Prostate gland (tissue), 2 donors: Measurements from ENCODE around the gene PSD. TPM values are rescaled to one million over a fixed set of nuclear protein-coding genes. Genes with fewer than 3 reads are reported as not detected.

ENCODE experiments used
- DNase-seq: peaks from one replicate; pipeline ENCODE4 v3.0.0-alpha.2; 2019; ENCODE audit warnings: low spot score
- H3K27ac ChIP-seq, 2 donors: fragments of 200-600 bp; sonication (generic); 2 replicates each; pipeline ENCODE4 v1.5.1; 2017 to 2019
- H3K27me3 ChIP-seq: fragments of 200-600 bp; sonication (generic); replicated peaks from 2 replicates; pipeline ENCODE4 v1.5.1; 2019; ENCODE audit not compliant: insufficient read depth
- H3K36me3 ChIP-seq, 2 donors: fragments of 200-600 bp; sonication (generic); 1 replicate in 1 of 2; 2 replicates in 1 of 2; pipeline versions ENCODE4 v1.5.1 to v1.8.1; 2017 to 2019
- H3K4me1 ChIP-seq: fragments of 200-600 bp; sonication (generic); replicated peaks from 2 replicates; pipeline ENCODE4 v1.5.1; 2019
- H3K4me3 ChIP-seq, 2 donors: fragments of 200-600 bp; sonication (generic); 2 replicates each; pipeline ENCODE4 v1.5.1; 2017 to 2019
- H3K9me3 ChIP-seq: fragments of 200-600 bp; sonication (generic); 2 replicates; pipeline ENCODE4 v1.5.1; 2017
- POLR2A ChIP-seq: fragments of 450-650 bp; IDR thresholded peaks from one replicate; pipeline ENCODE4 v1.6.1; 2016; ENCODE audit warnings: antibody characterized with exemption, mild to moderate bottlenecking
- POLR2AphosphoS5 ChIP-seq: sonication (generic); formaldehyde crosslinking; IDR thresholded peaks from one replicate; pipeline ENCODE4 v1.6.1; 2017; ENCODE audit warnings: antibody characterized with exemption
- WGBS: methylation state at CpG from one replicate; pipeline ENCODE4 v1.1.5; 2018; 5-methylcytosine and 5-hydroxymethylcytosine counted together
- intact Hi-C: fragments of 100-400 bp; cut with DNase I; formaldehyde crosslinking; loops from one replicate; pipeline ENCODE4 v1.14.2; 2022
- total RNA-seq, 2 donors: library from RNA; depleted of rRNA; stranded (reverse); fragments of >200 nt; gene quantifications; one replicate each; pipeline ENCODE4 v1.1.0, GENCODE V29; 2016
- TF ChIP-seq, protein P1 (sequence below), 4 experiments: fragments of 200-600 bp in 2 of 4; fragments of 450-650 bp in 2 of 4; sonication (generic) in 2 of 4; IDR thresholded peaks; 1 replicate in 3 of 4; 2 replicates in 1 of 4; pipeline ENCODE4 v1.5.1; 2016 to 2019; ENCODE audit warnings: antibody characterized with exemption in 4 of 4, mild to moderate bottlenecking in 2 of 4, moderate library complexity in 2 of 4

The PSD gene
- total RNA-seq, 2 donors from 2014 or later: 1.0 to 10.9 TPM

DNA sequence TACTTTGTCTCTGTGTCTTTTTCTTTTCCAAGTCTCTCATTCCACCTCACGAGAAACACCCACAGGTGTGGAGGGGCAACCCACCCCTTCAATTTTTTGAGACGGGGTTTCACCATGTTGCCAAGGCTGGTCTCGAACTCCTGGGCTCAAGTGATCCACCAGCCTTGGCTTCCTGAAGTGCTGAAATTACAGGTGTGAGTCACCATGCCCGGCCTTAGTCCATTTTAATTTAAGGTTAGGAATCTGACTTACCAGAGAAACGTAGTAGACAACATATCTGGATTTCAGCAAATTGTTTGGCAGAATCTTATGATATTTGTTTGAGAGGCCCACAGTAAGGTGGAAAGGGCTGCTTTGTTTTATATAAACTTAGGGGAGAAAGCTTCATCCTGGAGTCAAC, 26.3 kb downstream of the PSD start:
- intact Hi-C loops: loop anchor here (10.0 kb wide), 1 partner anchor 112 kb away; the partner anchor contains the start of genes ACTR1A and SUFU
- 95% methylated on average over 5 of the region's 5 CpGs for WGBS
- no peaks in the 10 kb centered on the region for H3K36me3 ChIP-seq

DNA sequence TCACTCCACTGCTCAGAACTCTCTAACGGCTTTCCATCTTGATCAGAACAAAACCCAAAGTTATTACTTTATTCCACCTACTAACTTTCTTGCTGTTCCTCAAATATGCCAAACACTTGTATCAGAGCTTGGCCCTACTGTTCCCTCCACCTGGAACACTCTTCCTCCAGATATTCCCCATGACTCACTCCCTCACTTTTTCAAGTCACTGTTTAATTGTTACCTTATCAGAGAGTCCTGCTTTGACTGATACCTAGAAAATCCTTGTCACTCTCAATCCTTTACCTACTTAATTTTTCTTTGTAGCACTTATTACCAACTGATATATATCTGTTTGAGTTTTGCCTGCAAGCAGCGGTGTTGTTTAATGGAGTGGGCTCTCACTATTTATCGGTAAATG, 28.7 kb downstream of the PSD start:
- Histone ChIP-seq H3K4me1 (no peaks in the 10 kb centered on the region), H3K27me3 (no peaks in the 10 kb centered on the region), H3K36me3 (no peaks in the 10 kb centered on the region), H3K9me3 (no peaks in the 10 kb centered on the region), H3K27ac (no peak overlapping the region), H3K4me3 (no peak overlapping the region)
- TF ChIP-seq, protein P1, sequence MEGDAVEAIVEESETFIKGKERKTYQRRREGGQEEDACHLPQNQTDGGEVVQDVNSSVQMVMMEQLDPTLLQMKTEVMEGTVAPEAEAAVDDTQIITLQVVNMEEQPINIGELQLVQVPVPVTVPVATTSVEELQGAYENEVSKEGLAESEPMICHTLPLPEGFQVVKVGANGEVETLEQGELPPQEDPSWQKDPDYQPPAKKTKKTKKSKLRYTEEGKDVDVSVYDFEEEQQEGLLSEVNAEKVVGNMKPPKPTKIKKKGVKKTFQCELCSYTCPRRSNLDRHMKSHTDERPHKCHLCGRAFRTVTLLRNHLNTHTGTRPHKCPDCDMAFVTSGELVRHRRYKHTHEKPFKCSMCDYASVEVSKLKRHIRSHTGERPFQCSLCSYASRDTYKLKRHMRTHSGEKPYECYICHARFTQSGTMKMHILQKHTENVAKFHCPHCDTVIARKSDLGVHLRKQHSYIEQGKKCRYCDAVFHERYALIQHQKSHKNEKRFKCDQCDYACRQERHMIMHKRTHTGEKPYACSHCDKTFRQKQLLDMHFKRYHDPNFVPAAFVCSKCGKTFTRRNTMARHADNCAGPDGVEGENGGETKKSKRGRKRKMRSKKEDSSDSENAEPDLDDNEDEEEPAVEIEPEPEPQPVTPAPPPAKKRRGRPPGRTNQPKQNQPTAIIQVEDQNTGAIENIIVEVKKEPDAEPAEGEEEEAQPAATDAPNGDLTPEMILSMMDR (IDR thresholded peaks at IDR 0.05): no peak
- no peak for TF ChIP-seq POLR2A
- no peak for TF ChIP-seq POLR2AphosphoS5
- DNase-seq: no peak
- WGBS: 89% methylated on average over 3 of the region's 3 CpGs
- intact Hi-C loops: loop anchor here (10.0 kb wide), 1 partner anchor 115 kb away; the partner anchor contains the start of genes ACTR1A and SUFU

More for the DNA sequence above, 26.3 kb downstream of the PSD start:
- Histone ChIP-seq H3K27me3 (no peaks in the 10 kb centered on the region), H3K9me3 (no peaks in the 10 kb centered on the region), H3K27ac (no peak overlapping the region), H3K4me3 (no peak overlapping the region), H3K4me1 (peaks cover 6% of the 10 kb centered on the region)
- no peak for DNase-seq
- no peak for TF ChIP-seq POLR2AphosphoS5
- TF ChIP-seq, protein P1 (IDR thresholded peaks at IDR 0.05): no peak
- no peak for TF ChIP-seq POLR2A

DNA sequence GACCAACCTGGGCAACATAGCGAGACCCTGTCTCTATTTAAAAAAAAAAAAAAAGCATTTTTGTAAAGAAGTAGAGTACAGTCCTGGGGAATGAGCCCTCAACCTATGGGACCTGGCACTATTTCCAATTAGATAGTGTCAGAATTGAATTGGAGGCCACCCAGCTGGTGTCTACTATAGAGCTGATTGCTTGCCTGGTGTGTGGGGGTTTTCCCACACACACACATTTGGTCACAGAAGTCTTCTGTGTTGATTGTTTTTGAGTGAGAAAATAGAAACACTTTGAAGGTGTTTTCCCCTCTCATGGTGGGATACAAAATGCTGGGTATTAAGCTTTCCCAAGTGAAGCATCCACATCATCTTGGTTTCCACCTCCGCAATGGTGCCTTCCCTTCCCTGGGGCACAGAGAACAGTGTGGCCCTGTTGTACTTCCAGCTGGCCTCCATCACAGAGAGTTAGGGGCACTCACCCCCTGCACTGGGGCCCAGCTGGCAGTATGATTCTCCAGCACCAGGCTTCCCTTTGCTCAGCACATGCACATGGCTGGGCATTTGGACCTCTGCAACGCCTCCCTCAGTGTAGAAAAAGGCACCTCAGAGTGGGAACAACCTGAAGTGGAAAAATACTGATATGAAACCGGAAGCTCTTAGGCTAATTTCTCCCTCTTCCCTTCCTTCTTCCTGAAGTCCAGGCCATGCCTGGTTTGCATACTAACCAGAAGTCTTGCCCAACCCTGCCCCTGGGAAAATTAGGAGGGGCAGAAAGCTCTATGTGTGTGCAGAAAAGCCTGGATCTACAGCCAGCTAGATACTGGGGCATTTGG, 33.8 kb downstream of the PSD start:
- no peaks in the 10 kb centered on the region for H3K4me1 ChIP-seq
- no peak overlapping the region for H3K27ac ChIP-seq
- H3K36me3 ChIP-seq: peaks cover 0 to 25% of the 10 kb centered on the region in 2 donors
- TF ChIP-seq, protein P1 (IDR thresholded peaks at IDR 0.05): no peak
- no peak for TF ChIP-seq POLR2A
- TF ChIP-seq POLR2AphosphoS5: no peak
- no peak overlapping the region for H3K4me3 ChIP-seq
- whole genome bisulfite sequencing: 69% methylated on average over 4 of the region's 4 CpGs
- DNase-seq: no peak
- H3K9me3 ChIP-seq: no peaks in the 10 kb centered on the region
- no peaks in the 10 kb centered on the region for H3K27me3 ChIP-seq
- intact Hi-C loops: no loop called here

DNA sequence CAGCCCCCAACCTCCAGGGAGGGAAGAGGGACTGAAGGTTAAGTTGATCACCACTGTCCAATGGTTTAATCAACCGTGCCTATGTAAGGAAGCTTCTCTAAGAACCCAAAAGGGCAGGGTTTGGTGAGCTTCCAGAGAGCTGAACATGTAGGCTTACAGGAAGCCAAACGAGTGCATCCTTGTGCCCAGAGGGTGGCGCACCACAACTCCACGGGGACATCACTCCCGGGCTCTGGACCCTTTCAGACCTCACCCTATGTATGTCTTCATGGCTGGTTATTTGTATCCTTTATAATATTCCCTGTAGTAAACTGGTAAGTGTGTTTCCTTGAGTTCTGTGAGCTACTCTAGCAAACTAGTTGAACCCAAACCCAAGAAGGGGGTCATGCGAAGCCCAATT, 34.5 kb downstream of the PSD start:
- Histone ChIP-seq H3K27me3 (no peaks in the 10 kb centered on the region), H3K9me3 (no peaks in the 10 kb centered on the region), H3K27ac (no peak overlapping the region), H3K4me1 (no peaks in the 10 kb centered on the region), H3K4me3 (no peak overlapping the region), H3K36me3 (peaks cover 7 to 29% of the 10 kb centered on the region in 2 donors)
- TF ChIP-seq POLR2AphosphoS5 (no peak), POLR2A (no peak)
- TF ChIP-seq, protein P1 (IDR thresholded peaks at IDR 0.05): no peak
- 48% methylated on average over 6 of the region's 6 CpGs for WGBS
- intact Hi-C loops: no loop called here
- DNase-seq: no peak

DNA sequence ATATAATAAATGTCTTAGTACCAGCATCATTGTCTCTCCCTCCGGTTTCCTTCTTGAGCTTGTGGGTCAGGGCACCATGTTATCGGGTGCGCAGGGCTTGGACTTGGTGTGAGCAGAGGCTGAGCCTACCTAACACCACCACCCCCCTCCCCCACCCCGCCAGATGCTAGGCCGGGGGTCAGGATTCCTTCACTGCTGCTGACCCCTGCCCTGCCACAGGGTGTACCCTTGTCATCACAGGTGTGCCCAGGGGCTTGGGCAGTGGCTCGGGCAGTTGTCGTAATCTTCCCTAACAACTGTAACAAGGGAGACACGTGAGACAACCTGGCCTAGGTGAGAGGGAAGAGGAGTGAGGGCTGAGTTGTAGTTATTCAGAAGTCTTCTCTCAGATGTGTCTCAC, 35.7 kb downstream of the PSD start:
- Histone ChIP-seq H3K9me3 (no peaks in the 10 kb centered on the region), H3K36me3 (peaks cover 8 to 29% of the 10 kb centered on the region in 2 donors), H3K4me1 (no peaks in the 10 kb centered on the region), H3K4me3 (no peak overlapping the region), H3K27me3 (no peaks in the 10 kb centered on the region), H3K27ac (no peak overlapping the region)
- 96% methylated on average over 8 of the region's 8 CpGs for WGBS
- DNase-seq: no peak
- TF ChIP-seq POLR2AphosphoS5 (no peak), POLR2A (no peak)
- TF ChIP-seq, protein P1 (IDR thresholded peaks at IDR 0.05): no peak
- intact Hi-C loops: no loop called here
